Osteoblast (primary cell): Measurements from ENCODE around the gene CHD6. TPM values are rescaled to one million over a fixed set of nuclear protein-coding genes. Genes with fewer than 3 reads are reported as not detected.

ENCODE experiments used
- DNase-seq: peaks from one replicate; pipeline ENCODE4 v3.0.0; 2011; ENCODE audit warnings: low spot score, mixed read lengths; ENCODE audit not compliant: insufficient read length; ENCODE audit errors: missing footprints
- H2AFZ ChIP-seq: 2 replicates; pipeline ENCODE4 v1.6.0; 2011; ENCODE audit warnings: mild to moderate bottlenecking, low read length
- H3K27ac ChIP-seq: 2 replicates; pipeline ENCODE4 v1.5.1; 2011; ENCODE audit warnings: mild to moderate bottlenecking, low read depth, low read length, moderate library complexity
- H3K27me3 ChIP-seq: 2 replicates; pipeline ENCODE4 v1.6.0; 2012; ENCODE audit warnings: mild to moderate bottlenecking, control low read depth, inconsistent platforms, low read length, moderate library complexity; ENCODE audit not compliant: insufficient read depth
- H3K36me3 ChIP-seq: 2 replicates; pipeline ENCODE4 v1.5.1; 2011; ENCODE audit warnings: mild to moderate bottlenecking, low read length, control low read depth, moderate library complexity; ENCODE audit not compliant: insufficient read depth
- H3K4me1 ChIP-seq: 2 replicates; pipeline ENCODE4 v1.5.1; 2011; ENCODE audit warnings: mild to moderate bottlenecking, low read length, control low read depth, moderate library complexity; ENCODE audit not compliant: insufficient read depth
- H3K4me2 ChIP-seq: 2 replicates; pipeline ENCODE4 v1.6.0; 2011; ENCODE audit warnings: mild to moderate bottlenecking, low read length; ENCODE audit not compliant: insufficient read depth
- H3K4me3 ChIP-seq: fragments of 200-600 bp; sonication (generic); 3 replicates; pipeline ENCODE4 v1.5.1; 2012; ENCODE audit warnings: mild to moderate bottlenecking, low read length, inconsistent platforms; ENCODE audit not compliant: insufficient read depth
- H3K79me2 ChIP-seq: 2 replicates; pipeline ENCODE4 v1.6.0; 2012; ENCODE audit warnings: mild to moderate bottlenecking, low read length, control low read depth, inconsistent platforms; ENCODE audit not compliant: insufficient read depth
- H3K9me3 ChIP-seq: 2 replicates; pipeline ENCODE4 v1.5.1; 2011; ENCODE audit warnings: low read depth, low read length, control low read depth
- H4K20me1 ChIP-seq: 2 replicates; pipeline ENCODE4 v1.6.0; 2012; ENCODE audit warnings: mild to moderate bottlenecking, low read length, control low read depth; ENCODE audit not compliant: insufficient read depth
- total RNA-seq: library from RNA; depleted of rRNA; stranded (reverse); fragments of >200 nt; gene quantifications from 2 replicates; pipeline ENCODE4 v1.2.3, GENCODE V29; 2012
- TF ChIP-seq, protein P1 (sequence below): IDR thresholded peaks from 2 replicates; pipeline ENCODE4 v1.5.1; 2011; ENCODE audit warnings: mild to moderate bottlenecking, low read depth, low read length, moderate library complexity; ENCODE audit errors: extremely low read depth

Gene CHD6
- total RNA-seq, 1 donor, result 32.2 TPM

DNA sequence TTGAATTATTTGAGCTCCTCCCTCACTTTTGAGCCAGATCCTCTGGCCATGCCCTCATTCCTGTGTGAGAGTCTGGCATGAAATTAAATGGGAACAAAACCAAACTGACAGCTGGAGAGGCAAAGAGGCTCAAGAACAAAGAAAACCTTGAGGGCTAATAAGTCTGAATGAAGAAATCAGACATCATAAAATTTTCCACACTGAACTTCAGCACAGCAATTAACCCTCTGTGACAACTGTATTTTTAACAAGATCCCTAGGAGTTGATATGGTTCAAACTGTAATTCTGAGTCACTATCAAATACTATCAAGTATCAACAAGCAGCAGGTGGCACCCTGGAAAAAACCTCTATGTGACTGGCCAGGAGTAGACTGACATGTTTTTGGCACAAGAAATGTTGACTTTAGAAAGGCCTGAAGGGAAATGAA, 142.2 kb downstream of the CHD6 start:
- no peak overlapping the region for H2AFZ ChIP-seq
- no peaks in the 10 kb centered on the region for H3K79me2 ChIP-seq
- DNase-seq, result no peak
- H3K9me3 ChIP-seq, result no peaks in the 10 kb centered on the region
- H3K4me3 ChIP-seq, result no peak overlapping the region
- peak overlapping the region; percentile 18 for H3K27ac ChIP-seq
- TF ChIP-seq, protein P1, sequence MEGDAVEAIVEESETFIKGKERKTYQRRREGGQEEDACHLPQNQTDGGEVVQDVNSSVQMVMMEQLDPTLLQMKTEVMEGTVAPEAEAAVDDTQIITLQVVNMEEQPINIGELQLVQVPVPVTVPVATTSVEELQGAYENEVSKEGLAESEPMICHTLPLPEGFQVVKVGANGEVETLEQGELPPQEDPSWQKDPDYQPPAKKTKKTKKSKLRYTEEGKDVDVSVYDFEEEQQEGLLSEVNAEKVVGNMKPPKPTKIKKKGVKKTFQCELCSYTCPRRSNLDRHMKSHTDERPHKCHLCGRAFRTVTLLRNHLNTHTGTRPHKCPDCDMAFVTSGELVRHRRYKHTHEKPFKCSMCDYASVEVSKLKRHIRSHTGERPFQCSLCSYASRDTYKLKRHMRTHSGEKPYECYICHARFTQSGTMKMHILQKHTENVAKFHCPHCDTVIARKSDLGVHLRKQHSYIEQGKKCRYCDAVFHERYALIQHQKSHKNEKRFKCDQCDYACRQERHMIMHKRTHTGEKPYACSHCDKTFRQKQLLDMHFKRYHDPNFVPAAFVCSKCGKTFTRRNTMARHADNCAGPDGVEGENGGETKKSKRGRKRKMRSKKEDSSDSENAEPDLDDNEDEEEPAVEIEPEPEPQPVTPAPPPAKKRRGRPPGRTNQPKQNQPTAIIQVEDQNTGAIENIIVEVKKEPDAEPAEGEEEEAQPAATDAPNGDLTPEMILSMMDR, result no peak
- peaks cover 17% of the 10 kb centered on the region for H3K4me1 ChIP-seq
- H4K20me1 ChIP-seq, result no peaks in the 10 kb centered on the region
- H3K27me3 ChIP-seq, result no peaks in the 10 kb centered on the region
- no peak overlapping the region for H3K4me2 ChIP-seq
- H3K36me3 ChIP-seq, result peaks cover 13% of the 10 kb centered on the region

DNA sequence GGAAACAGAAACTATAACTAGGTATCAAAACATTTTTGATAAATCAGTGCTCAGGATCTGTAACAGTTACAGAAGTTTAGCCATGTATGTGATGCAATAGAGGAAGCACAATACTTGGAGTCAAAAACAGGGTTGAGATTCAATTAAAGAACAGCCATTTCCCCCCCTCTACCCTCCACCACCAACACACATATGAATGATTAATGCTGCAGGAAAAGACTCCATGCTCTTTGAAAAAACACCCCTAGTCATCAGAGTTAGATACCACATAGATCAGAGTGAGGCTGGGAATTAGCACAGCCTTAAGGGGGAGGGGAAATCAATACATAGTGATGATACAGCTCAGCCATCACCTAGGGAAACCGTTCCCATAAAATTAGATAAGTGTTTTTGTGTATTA, 142.7 kb downstream of the CHD6 start:
- no peaks in the 10 kb centered on the region for H3K27me3 ChIP-seq
- no peak overlapping the region for H3K4me2 ChIP-seq
- H2AFZ ChIP-seq, result no peak overlapping the region
- no peaks in the 10 kb centered on the region for H4K20me1 ChIP-seq
- peak overlapping the region; percentile 18 for H3K27ac ChIP-seq
- no peaks in the 10 kb centered on the region for H3K79me2 ChIP-seq
- H3K4me3 ChIP-seq, result no peak overlapping the region
- TF ChIP-seq, protein P1, result no peak
- no peak for DNase-seq
- peaks cover 13% of the 10 kb centered on the region for H3K36me3 ChIP-seq
- H3K9me3 ChIP-seq, result no peaks in the 10 kb centered on the region
- H3K4me1 ChIP-seq, result peaks cover 19% of the 10 kb centered on the region

DNA sequence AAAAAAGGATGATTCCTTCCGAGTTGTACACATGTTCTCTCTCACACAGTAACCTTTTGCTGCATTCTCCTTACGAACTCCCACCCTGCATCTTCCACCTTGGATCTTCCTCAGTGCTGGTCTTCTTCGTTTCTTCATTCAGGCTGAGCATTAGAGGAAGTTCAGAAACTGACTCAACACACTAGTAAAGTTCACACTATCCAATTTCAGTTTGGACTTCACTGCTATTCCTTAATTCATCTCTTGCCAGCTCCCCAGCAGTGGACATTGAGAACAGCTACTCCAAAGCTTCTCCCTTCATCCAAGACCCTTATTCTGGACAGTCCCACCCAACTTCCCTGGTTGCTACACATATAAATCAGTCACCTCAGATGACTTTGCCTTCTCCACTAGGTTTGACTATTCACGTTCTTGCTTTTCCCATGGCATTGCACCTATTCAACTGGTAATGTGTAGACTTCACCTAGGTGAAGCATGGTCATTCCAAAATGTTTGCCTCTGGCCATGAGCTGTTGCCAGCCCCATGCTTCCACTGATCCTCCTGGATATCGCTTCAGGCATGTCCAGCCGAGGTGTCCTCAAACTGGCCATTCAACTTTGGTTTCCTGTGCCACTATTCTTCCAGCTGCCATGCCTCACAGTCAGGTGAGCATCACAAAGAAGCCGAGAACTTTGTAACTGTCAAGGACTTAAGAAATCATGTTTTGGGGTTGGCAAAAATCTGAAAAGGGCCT, 147.6 kb downstream of the CHD6 start:
- no peak overlapping the region for H3K4me3 ChIP-seq
- TF ChIP-seq, protein P1, result no peak
- no peak overlapping the region for H3K4me2 ChIP-seq
- H3K4me1 ChIP-seq, result peaks cover 8% of the 10 kb centered on the region
- H3K27me3 ChIP-seq, result no peaks in the 10 kb centered on the region
- H4K20me1 ChIP-seq, result no peaks in the 10 kb centered on the region
- DNase-seq, result no peak
- no peaks in the 10 kb centered on the region for H3K79me2 ChIP-seq
- peaks cover 28% of the 10 kb centered on the region for H3K36me3 ChIP-seq
- H2AFZ ChIP-seq, result no peak overlapping the region
- H3K9me3 ChIP-seq, result no peaks in the 10 kb centered on the region
- H3K27ac ChIP-seq, result no peak overlapping the region

DNA sequence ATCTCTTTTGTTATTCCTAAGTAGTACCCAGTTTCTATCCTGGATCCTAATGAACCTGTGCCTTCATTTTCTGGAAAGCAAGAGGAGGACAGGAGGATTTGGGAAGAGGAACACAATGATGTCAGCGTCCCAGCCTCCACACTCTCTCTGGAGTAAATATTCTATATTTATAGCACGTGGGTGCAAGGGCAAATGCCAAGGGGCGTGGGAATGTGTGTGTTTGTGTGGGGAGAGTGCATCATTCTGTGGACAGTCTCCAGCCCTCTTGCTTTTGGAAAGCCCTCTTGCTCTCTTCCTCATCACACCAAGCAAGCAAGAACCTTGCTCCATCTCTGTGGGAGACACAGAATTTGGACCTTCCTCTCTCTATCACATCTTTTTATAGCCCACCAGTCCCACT, 148.3 kb downstream of the CHD6 start:
- DNase-seq, result no peak
- peaks cover 32% of the 10 kb centered on the region for H3K36me3 ChIP-seq
- H4K20me1 ChIP-seq, result no peaks in the 10 kb centered on the region
- TF ChIP-seq, protein P1, result no peak
- H3K4me2 ChIP-seq, result no peak overlapping the region
- peaks cover 6% of the 10 kb centered on the region for H3K4me1 ChIP-seq
- H3K4me3 ChIP-seq, result no peak overlapping the region
- no peaks in the 10 kb centered on the region for H3K27me3 ChIP-seq
- no peaks in the 10 kb centered on the region for H3K79me2 ChIP-seq
- H3K27ac ChIP-seq, result no peak overlapping the region
- no peak overlapping the region for H2AFZ ChIP-seq
- H3K9me3 ChIP-seq, result no peaks in the 10 kb centered on the region
